Upper lobe of left lung (tissue), 4 donors: ENCODE data around the gene CSK.

Experiments used
- POLR2A ChIP-seq, 4 donors: fragments of 450-650 bp; IDR thresholded peaks; one replicate each; pipeline ENCODE4 v1.5.1; 2016 to 2017; ENCODE audit warnings: antibody characterized with exemption in 4 of 4, mild to moderate bottlenecking in 2 of 4
- POLR2AphosphoS5 ChIP-seq, 2 donors: sonication (generic); formaldehyde crosslinking; IDR thresholded peaks; one replicate each; pipeline ENCODE4 v1.5.1; 2017; ENCODE audit warnings: antibody characterized with exemption in 2 of 2
- TF ChIP-seq, protein P1 (sequence below), 6 experiments: fragments of 450-650 bp in 4 of 6; fragments of 200-600 bp in 2 of 6; sonication (generic) in 2 of 6; IDR thresholded peaks; one replicate each; pipeline ENCODE4 v1.5.1; 2016 to 2019; ENCODE audit warnings: antibody characterized with exemption in 6 of 6

GRCh38 chr15:74792227-74793016, 10.5 kb downstream of the CSK start:
- TF ChIP-seq, protein P1, sequence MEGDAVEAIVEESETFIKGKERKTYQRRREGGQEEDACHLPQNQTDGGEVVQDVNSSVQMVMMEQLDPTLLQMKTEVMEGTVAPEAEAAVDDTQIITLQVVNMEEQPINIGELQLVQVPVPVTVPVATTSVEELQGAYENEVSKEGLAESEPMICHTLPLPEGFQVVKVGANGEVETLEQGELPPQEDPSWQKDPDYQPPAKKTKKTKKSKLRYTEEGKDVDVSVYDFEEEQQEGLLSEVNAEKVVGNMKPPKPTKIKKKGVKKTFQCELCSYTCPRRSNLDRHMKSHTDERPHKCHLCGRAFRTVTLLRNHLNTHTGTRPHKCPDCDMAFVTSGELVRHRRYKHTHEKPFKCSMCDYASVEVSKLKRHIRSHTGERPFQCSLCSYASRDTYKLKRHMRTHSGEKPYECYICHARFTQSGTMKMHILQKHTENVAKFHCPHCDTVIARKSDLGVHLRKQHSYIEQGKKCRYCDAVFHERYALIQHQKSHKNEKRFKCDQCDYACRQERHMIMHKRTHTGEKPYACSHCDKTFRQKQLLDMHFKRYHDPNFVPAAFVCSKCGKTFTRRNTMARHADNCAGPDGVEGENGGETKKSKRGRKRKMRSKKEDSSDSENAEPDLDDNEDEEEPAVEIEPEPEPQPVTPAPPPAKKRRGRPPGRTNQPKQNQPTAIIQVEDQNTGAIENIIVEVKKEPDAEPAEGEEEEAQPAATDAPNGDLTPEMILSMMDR (IDR thresholded peaks at IDR 0.05): no peak
- TF ChIP-seq POLR2AphosphoS5 (IDR thresholded peaks at IDR 0.05) (no peak), POLR2A (IDR thresholded peaks at IDR 0.05) (no peak)
